ENCODE results near the gene LIPT2.

DNA sequence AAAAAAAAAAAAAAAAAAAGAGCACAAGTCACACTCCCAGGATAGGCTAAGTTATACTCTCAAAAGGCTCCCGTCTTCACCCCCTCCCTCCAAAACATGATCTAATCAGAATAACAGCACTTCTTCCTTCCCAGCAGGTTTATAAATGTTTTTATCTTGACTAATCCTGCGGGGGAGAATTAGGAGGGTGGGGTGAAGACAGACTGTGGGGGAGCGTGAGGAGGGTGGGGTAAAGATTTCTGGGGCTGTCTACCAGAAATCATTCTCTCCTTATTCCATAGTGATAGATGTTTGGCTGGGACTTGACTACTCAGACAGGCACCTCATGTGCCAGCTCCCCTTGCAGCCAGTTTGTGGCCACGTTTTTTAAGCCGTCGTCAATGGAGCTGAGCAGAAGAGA, 43.2 kb downstream of the LIPT2 start:
- TF ChIP-seq, protein P1, sequence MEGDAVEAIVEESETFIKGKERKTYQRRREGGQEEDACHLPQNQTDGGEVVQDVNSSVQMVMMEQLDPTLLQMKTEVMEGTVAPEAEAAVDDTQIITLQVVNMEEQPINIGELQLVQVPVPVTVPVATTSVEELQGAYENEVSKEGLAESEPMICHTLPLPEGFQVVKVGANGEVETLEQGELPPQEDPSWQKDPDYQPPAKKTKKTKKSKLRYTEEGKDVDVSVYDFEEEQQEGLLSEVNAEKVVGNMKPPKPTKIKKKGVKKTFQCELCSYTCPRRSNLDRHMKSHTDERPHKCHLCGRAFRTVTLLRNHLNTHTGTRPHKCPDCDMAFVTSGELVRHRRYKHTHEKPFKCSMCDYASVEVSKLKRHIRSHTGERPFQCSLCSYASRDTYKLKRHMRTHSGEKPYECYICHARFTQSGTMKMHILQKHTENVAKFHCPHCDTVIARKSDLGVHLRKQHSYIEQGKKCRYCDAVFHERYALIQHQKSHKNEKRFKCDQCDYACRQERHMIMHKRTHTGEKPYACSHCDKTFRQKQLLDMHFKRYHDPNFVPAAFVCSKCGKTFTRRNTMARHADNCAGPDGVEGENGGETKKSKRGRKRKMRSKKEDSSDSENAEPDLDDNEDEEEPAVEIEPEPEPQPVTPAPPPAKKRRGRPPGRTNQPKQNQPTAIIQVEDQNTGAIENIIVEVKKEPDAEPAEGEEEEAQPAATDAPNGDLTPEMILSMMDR (IDR thresholded peaks at IDR 0.05), result no peak
- TF ChIP-seq POLR2A (IDR thresholded peaks at IDR 0.05), result no peak

Measured in thyroid gland (tissue), 4 donors.